Ectodermal cell (in vitro differentiated cells): ENCODE results near the gene IQCK.

ENCODE experiments used
- H3K27ac ChIP-seq: 2 replicates; pipeline ENCODE4 v1.7.0; 2013; ENCODE audit warnings: mild to moderate bottlenecking, low read depth, low read length; ENCODE audit not compliant: insufficient read depth, poor library complexity, severe bottlenecking
- H3K27me3 ChIP-seq: 2 replicates; pipeline ENCODE4 v1.7.0; 2013; ENCODE audit warnings: mild to moderate bottlenecking, low read length; ENCODE audit not compliant: insufficient read depth, control insufficient read depth, poor library complexity, severe bottlenecking
- H3K36me3 ChIP-seq: one replicate; pipeline ENCODE4 v1.7.0; 2013; ENCODE audit warnings: low read length; ENCODE audit not compliant: control insufficient read depth, insufficient read depth
- H3K4me1 ChIP-seq: one replicate; pipeline ENCODE4 v1.7.0; 2013; ENCODE audit warnings: low read length; ENCODE audit not compliant: control insufficient read depth, insufficient read depth
- H3K4me3 ChIP-seq: 2 replicates; pipeline ENCODE4 v1.7.0; 2013; ENCODE audit warnings: low read depth, low read length, control low read depth; ENCODE audit not compliant: insufficient read depth
- H3K9me3 ChIP-seq: 2 replicates; pipeline ENCODE4 v1.7.0; 2013; ENCODE audit warnings: mild to moderate bottlenecking, low read length, moderate library complexity; ENCODE audit not compliant: control insufficient read depth
- WGBS, 2 experiments: methylation state at CpG; one replicate each; pipeline ENCODE4 v1.1.7; 2013; ENCODE audit warnings: missing lambda C conversion rate in 2 of 2; 5-methylcytosine and 5-hydroxymethylcytosine counted together

Gene IQCK

DNA sequence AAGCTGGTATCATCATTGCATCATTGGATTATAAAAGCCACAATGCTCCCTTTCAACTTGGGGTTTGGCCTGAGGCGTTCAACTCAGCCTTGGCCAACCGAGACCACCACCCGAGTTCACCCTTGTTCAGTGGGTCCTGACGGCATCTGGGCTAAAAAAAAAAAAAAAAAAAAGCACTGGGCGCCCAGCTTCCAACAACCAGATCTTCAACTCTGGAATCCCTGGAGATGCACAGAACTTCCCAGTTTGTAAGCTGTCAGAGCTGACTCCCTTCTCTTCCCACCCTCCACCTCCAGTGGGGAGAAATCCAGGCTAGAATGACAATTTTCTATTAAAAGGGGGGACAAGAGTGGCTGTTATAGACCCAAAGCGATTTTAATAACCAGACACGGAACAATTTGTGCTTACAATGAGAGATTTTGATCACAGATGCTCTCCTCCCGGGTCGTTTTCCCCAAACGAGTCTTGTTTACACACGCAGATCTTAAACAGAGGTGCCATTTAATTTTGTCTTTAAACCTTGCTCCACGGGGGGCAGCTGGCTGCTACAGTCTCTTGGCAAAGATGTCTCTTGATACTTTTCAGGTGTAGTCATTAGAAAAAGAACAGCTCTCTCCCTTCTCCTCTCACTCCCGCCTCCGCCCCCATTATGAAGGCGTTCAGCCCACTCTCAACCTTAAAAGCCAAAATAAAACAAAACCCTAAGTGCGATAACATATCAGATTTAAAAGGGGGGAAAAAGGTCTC lies 139.7 kb downstream of the IQCK start:
- no peak overlapping the region for H3K27ac ChIP-seq
- no peaks in the 10 kb centered on the region for H3K27me3 ChIP-seq
- H3K4me3 ChIP-seq = no peak overlapping the region
- WGBS, 2 experiments = 79 to 82% methylated on average over 15 to 16 of the region's 16 CpGs
- peaks cover 30% of the 10 kb centered on the region for H3K4me1 ChIP-seq
- no peaks in the 10 kb centered on the region for H3K9me3 ChIP-seq
- H3K36me3 ChIP-seq = no peaks in the 10 kb centered on the region

DNA sequence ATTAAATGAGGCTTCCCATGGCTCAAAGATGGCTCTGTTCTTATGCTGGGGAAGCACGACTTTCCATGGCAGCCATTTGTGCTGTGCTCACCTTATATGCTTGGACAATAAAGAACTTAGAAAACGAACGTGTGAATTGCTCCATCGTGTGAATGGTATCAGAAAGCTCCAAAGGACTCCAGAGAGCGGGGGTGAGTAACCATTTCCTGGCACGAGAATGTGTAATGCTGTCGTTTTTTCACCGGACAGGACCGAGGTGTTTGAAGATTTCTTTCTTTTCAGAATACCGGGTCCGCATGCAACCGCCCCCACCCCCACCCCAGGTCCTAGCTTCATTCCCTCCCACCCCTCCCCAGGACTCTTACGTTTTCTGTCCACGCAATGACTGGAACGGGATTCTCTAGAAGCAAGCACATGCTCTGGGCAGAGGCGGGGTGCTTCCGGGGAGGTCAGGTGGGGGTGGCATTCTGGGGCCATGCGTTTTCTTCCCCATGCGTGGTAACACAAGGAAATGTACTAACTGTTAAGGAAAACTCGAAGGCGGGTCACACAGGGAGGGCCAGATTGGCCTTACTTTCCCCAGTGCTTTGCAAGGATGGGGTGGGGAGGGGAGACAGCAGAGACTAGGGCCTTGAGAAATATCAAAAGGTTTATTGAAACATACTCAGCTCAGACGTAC lies 140.4 kb downstream of the IQCK start:
- H3K4me3 ChIP-seq = no peak overlapping the region
- no peaks in the 10 kb centered on the region for H3K27me3 ChIP-seq
- 84 to 88% methylated on average over 21 to 22 of the region's 22 CpGs for WGBS, 2 experiments
- H3K27ac ChIP-seq = no peak overlapping the region
- peaks cover 30% of the 10 kb centered on the region for H3K4me1 ChIP-seq
- H3K36me3 ChIP-seq = no peaks in the 10 kb centered on the region
- H3K9me3 ChIP-seq = no peaks in the 10 kb centered on the region

DNA sequence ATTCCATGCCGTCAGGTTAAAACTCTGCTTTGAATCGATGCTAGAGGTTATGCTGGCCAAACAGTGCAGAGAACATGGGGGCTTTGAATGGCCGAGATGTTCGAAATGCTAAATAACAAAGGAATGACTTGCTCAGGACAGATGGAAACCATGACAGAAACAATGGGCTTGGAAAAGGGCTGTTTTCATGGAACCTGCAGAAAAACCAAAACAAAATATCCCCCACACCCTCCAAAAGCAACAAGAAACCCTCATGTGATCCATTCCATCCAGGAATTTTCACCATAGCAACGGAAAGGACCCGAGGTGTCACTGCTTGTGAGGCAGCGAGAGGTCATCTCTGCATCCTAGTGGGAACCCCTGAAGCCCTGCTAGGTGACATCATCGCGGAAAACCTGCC lies 141.1 kb downstream of the IQCK start:
- H3K9me3 ChIP-seq = no peaks in the 10 kb centered on the region
- H3K27ac ChIP-seq = no peak overlapping the region
- H3K4me1 ChIP-seq = peaks cover 30% of the 10 kb centered on the region
- 88 to 90% methylated on average over 9 of the region's 9 CpGs for WGBS, 2 experiments
- no peak overlapping the region for H3K4me3 ChIP-seq
- no peaks in the 10 kb centered on the region for H3K36me3 ChIP-seq
- H3K27me3 ChIP-seq = no peaks in the 10 kb centered on the region

DNA sequence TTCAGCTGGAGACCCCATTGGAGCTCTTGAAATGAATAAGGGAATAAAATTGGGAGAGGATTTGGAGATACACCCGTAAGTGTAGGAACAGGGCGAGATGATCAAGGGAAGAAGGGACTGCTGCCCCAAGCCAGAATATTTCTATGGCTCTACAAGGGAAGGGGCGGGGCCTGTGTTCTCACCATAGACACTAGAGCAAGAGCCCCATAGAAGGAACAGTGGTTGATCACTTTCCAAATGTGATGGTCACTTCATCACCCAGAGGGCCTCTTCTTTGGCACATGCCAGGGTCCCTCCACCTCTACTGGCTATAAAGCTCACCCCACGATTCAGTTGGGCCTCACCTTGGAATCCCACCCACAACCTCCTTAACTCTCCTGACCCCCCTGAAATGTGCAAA lies 141.5 kb downstream of the IQCK start:
- peaks cover 30% of the 10 kb centered on the region for H3K4me1 ChIP-seq
- H3K27ac ChIP-seq = no peak overlapping the region
- WGBS, 2 experiments = 87 to 91% methylated on average over 4 of the region's 4 CpGs
- no peaks in the 10 kb centered on the region for H3K27me3 ChIP-seq
- no peaks in the 10 kb centered on the region for H3K36me3 ChIP-seq
- no peak overlapping the region for H3K4me3 ChIP-seq
- no peaks in the 10 kb centered on the region for H3K9me3 ChIP-seq

DNA sequence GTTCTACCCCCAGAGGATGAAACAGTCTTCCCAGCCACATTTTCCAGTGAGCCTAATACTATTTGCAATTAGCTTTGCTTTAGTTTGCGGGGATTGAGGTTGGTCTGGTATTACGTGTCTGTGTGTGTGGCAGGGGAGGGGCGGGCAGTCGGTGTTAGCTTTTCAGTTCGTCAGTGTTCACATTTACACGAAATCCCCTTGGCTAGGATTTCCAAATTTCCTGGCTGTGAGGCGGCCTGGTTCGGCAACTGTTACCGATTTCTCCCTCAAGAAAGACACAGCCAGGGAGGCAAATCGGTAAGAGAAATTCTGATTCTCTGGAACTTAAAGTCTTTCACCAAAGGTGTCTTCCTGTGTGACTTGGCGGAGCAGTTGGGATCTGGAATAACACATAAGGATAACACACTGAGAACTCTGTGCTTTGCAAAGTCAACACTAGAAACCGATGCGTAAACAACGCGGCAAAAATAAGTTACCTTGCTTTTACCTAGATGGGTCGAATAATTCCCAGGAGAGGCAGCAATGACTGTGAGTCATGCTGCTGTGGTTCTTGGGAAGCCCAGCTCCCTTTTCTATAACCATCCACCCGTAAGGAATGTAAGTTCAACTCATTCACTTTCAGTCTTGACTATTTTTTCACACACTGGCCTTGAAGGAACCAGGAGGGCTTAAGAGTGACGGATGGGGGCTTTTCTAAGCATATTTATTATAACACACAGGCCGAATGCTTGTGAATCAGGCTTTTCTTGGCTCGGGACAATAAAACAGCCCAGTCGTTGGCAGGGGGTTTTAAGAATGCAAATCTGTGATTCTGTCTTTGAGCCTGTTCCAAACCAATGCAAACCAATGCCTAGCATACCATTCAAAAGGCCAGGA lies 142.3 kb downstream of the IQCK start:
- WGBS, 2 experiments = 23 to 27% methylated on average over 20 to 21 of the region's 21 CpGs
- Histone ChIP-seq H3K27ac (peak overlapping the region; percentile 97), H3K9me3 (no peaks in the 10 kb centered on the region), H3K27me3 (no peaks in the 10 kb centered on the region), H3K4me3 (peak overlapping the region; percentile 36), H3K4me1 (peaks cover 30% of the 10 kb centered on the region), H3K36me3 (no peaks in the 10 kb centered on the region)

DNA sequence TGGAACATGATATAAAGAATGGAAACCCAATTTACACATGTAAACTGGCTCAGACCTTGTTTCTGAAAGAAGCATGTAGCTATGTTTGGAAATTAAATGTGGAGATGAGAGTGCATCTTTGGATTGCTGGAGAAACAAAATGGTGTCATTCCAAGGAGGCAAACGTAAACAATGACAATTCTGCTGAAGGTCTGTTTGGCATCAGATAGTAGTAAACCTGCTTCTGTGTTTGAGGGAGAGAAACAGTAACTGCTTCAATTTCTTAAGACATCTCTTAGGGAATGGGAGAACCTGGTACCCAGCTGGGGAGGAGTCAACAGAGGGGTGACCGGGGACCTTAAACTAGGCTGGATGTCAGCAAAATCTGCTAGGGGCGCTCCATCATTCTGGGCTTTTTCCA lies 143.1 kb downstream of the IQCK start:
- WGBS, 2 experiments = 26 to 30% methylated on average over 3 of the region's 3 CpGs
- Histone ChIP-seq H3K36me3 (no peaks in the 10 kb centered on the region), H3K4me3 (peak overlapping the region; percentile 36)

DNA sequence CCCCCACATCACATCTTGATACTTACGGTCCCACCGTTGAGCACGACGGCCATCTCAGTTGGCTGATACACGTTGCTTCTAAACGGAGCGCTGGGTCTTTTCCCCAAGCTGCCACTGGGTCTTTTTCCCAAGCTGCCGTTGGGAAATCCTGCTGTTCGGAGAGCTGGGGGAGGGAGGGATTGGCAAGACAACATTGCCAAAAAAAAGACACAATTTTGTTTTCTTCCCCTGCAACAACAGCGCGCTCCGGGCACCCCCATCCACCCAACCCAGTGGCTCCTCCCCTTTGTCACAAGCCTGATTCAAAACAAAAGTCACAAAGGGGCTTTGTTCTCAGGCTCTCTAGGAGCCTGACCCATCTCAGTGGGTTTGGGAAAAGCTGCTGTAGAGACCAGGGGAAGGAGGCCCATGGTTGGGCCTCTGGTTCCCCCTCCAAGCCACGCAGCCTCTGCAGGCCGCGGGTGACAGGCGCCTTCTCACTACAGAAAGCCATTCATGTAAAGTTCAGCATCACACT lies 143.8 kb downstream of the IQCK start:
- 1% methylated on average over 16 of the region's 16 CpGs for WGBS, 2 experiments
- Histone ChIP-seq H3K9me3 (no peaks in the 10 kb centered on the region), H3K4me3 (peak overlapping the region; percentile 36), H3K27ac (peak overlapping the region; percentile 97), H3K4me1 (peaks cover 30% of the 10 kb centered on the region), H3K36me3 (peaks cover 5% of the 10 kb centered on the region), H3K27me3 (no peaks in the 10 kb centered on the region)

More for the DNA sequence above, 143.1 kb downstream of the IQCK start:
- peaks cover 30% of the 10 kb centered on the region for H3K4me1 ChIP-seq
- H3K9me3 ChIP-seq = no peaks in the 10 kb centered on the region
- peak overlapping the region; percentile 97 for H3K27ac ChIP-seq
- H3K27me3 ChIP-seq = no peaks in the 10 kb centered on the region

DNA sequence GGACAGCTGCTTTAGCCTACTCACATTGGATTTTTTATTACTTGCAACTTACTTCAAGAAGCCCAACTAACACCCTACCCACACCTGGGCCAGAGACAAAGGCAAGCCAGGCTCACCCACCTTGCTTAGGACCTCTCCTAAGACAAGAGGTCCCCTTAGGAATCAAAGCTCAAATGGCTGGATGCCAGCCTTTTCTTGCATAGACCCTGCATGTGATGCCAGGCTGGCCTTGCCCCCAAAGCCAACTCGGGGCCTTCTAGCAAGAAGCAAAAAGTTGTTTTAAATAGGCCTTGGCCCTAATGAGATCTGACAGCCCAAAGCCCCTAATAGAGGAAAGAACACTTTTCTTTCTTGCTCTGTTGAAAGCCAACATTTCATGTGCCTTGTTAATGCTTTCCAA lies 145.9 kb downstream of the IQCK start:
- H3K4me3 ChIP-seq = no peak overlapping the region
- H3K27ac ChIP-seq = no peak overlapping the region
- 94 to 95% methylated on average over 1 of the region's 1 CpG for WGBS, 2 experiments
- peaks cover 9% of the 10 kb centered on the region for H3K36me3 ChIP-seq
- no peaks in the 10 kb centered on the region for H3K9me3 ChIP-seq
- no peaks in the 10 kb centered on the region for H3K27me3 ChIP-seq
- peaks cover 22% of the 10 kb centered on the region for H3K4me1 ChIP-seq

DNA sequence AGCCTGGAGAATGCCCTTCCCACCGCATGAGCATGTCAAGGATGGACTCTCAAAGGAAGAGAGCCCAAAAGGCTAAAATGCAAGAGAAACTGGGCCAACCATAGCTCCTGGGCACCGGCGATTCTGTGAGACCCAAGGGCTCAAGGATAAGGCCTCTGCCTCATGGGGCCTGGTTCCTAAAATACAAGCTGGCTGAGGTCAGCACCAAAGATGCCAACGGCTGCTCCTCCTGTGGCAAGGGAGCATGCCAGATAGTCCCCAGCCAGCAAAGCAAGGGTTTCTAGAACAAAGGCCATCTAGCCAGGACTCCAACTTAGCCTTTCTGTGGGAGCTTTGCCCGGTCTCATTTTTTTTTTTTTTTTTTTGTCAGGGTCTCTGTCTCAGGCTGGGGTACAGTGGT lies 146.5 kb downstream of the IQCK start:
- H3K4me3 ChIP-seq = no peak overlapping the region
- H3K27ac ChIP-seq = no peak overlapping the region
- peaks cover 9% of the 10 kb centered on the region for H3K36me3 ChIP-seq
- no peaks in the 10 kb centered on the region for H3K27me3 ChIP-seq
- H3K9me3 ChIP-seq = no peaks in the 10 kb centered on the region
- 92 to 96% methylated on average over 5 of the region's 5 CpGs for WGBS, 2 experiments
- peaks cover 17% of the 10 kb centered on the region for H3K4me1 ChIP-seq

DNA sequence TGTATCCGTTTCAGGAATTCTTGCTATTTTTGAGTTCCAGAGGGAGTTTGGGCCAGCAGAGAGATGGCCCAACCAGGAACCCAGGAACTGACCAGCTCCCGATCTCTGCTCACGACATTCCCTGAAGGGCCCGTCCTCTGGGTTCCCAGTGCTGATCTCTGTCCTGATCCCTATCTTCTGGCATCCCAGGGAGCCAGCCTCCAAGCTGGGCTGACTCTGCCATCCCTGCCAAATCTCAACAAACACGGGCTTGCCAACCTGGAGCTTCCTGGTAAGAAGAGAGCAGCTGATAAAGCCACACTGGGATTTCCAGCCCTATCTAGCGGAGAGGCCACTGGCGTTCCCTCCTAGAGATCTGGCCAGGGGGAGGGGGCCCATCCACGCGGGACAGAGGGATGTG lies 150.3 kb downstream of the IQCK start:
- no peak overlapping the region for H3K27ac ChIP-seq
- peaks cover 20% of the 10 kb centered on the region for H3K36me3 ChIP-seq
- H3K9me3 ChIP-seq = no peaks in the 10 kb centered on the region
- WGBS, 2 experiments = 90 to 94% methylated on average over 9 of the region's 9 CpGs
- H3K27me3 ChIP-seq = no peaks in the 10 kb centered on the region
- H3K4me1 ChIP-seq = no peaks in the 10 kb centered on the region
- no peak overlapping the region for H3K4me3 ChIP-seq
